Lower lobe of right lung (tissue), 2 donors: ENCODE results near the gene PHLDA3. TPM values are rescaled to one million over a fixed set of nuclear protein-coding genes. Genes with fewer than 3 reads are reported as not detected.
A peak's percentile ranks its signal among the peaks of the same experiment; 100 is the strongest.

ENCODE experiments used
- ATAC-seq, 2 donors: fragments of 200-7000 bp; cut with Tn5 transposase; one replicate each; pipeline ENCODE4 v1.9.1; 2020 to 2022; ENCODE audit warnings: mild to moderate bottlenecking in 2 of 2, moderate library complexity in 2 of 2
- DNase-seq: peaks from one replicate; pipeline ENCODE4 v3.0.0-alpha.2; 2020
- H3K27ac ChIP-seq: fragments of 200-600 bp; one replicate; pipeline ENCODE4 v1.8.0; 2022
- H3K27me3 ChIP-seq: fragments of 200-600 bp; one replicate; pipeline ENCODE4 v1.8.0; 2022; ENCODE audit warnings: low read depth
- H3K36me3 ChIP-seq: fragments of 200-600 bp; one replicate; pipeline ENCODE4 v1.8.0; 2022; ENCODE audit warnings: mild to moderate bottlenecking
- H3K4me1 ChIP-seq: fragments of 200-600 bp; one replicate; pipeline ENCODE4 v1.8.0; 2022
- H3K4me3 ChIP-seq: fragments of 200-600 bp; one replicate; pipeline ENCODE4 v1.8.0; 2022; ENCODE audit warnings: mild to moderate bottlenecking
- H3K9me3 ChIP-seq: fragments of 200-600 bp; one replicate; pipeline ENCODE4 v1.8.0; 2022
- CTCF ChIP-seq: fragments of 200-600 bp; IDR thresholded peaks from one replicate; pipeline ENCODE4 v1.8.0; 2022; ENCODE audit warnings: antibody characterized with exemption, mild to moderate bottlenecking
- intact Hi-C: fragments of 100-400 bp; cut with DNase I; formaldehyde crosslinking; loops from one replicate; pipeline ENCODE4 v1.11.0; 2022
- total RNA-seq: library from RNA; stranded (reverse); fragmentation: NEBNext Ultra II Directional; extraction: Animal tissue kit (Norgen Biotek cat#: 25700); gene quantifications from one replicate; pipeline ENCODE4 v1.2.1, GENCODE V29; 2021
- donor health status: DM: no; HTN: yes; CAD: no; lungs with severe emphysema.

PHLDA3 gene
- total RNA-seq, 1 donor from 2014 or later = 97.1 TPM

GRCh38 chr1:201457508-201457960 is 11.5 kb downstream of the PHLDA3 start:
- no peak for TF ChIP-seq CTCF
- Histone ChIP-seq H3K27ac (peak overlapping the region; percentile 71), H3K36me3 (no peaks in the 10 kb centered on the region), H3K4me1 (peaks cover 53% of the 10 kb centered on the region), H3K9me3 (no peaks in the 10 kb centered on the region), H3K27me3 (no peaks in the 10 kb centered on the region), H3K4me3 (no peak overlapping the region)
- no peak for ATAC-seq
- DNase-seq = no peak
- intact Hi-C loops = no loop called here

GRCh38 chr1:201456499-201457309 is 12.3 kb downstream of the PHLDA3 start:
- no peak overlapping the region for H3K4me3 ChIP-seq
- no peaks in the 10 kb centered on the region for H3K36me3 ChIP-seq
- H3K9me3 ChIP-seq = no peaks in the 10 kb centered on the region
- peak overlapping the region; percentile 71 for H3K27ac ChIP-seq
- intact Hi-C loops = no loop called here
- ATAC-seq (peak; percentile 66 to 78), DNase-seq (peak; percentile 70)
- no peaks in the 10 kb centered on the region for H3K27me3 ChIP-seq
- H3K4me1 ChIP-seq = peaks cover 45% of the 10 kb centered on the region
- no peak for TF ChIP-seq CTCF

GRCh38 chr1:201455098-201455497 is 13.9 kb downstream of the PHLDA3 start:
- ATAC-seq (peak; percentile 78 to 79), DNase-seq (peak; percentile 81)
- H3K27me3 ChIP-seq = no peaks in the 10 kb centered on the region
- no peaks in the 10 kb centered on the region for H3K9me3 ChIP-seq
- no peaks in the 10 kb centered on the region for H3K36me3 ChIP-seq
- H3K4me3 ChIP-seq = no peak overlapping the region
- peak overlapping the region; percentile 71 for H3K27ac ChIP-seq
- intact Hi-C loops = no loop called here
- peaks cover 42% of the 10 kb centered on the region for H3K4me1 ChIP-seq
- no peak for TF ChIP-seq CTCF

GRCh38 chr1:201454608-201455007 is 14.4 kb downstream of the PHLDA3 start:
- Histone ChIP-seq H3K4me1 (peaks cover 44% of the 10 kb centered on the region), H3K36me3 (no peaks in the 10 kb centered on the region), H3K9me3 (no peaks in the 10 kb centered on the region), H3K4me3 (no peak overlapping the region), H3K27me3 (no peaks in the 10 kb centered on the region), H3K27ac (peak overlapping the region; percentile 38)
- intact Hi-C loops = no loop called here
- ATAC-seq (no peak), DNase-seq (no peak)
- TF ChIP-seq CTCF = no peak

- no peak for DNase-seq
- Histone ChIP-seq H3K27me3 (no peaks in the 10 kb centered on the region), H3K4me3 (no peak overlapping the region), H3K27ac (no peak overlapping the region), H3K36me3 (no peaks in the 10 kb centered on the region), H3K4me1 (peaks cover 60% of the 10 kb centered on the region), H3K9me3 (no peaks in the 10 kb centered on the region)
- intact Hi-C loops = no loop called here
- no peak for ATAC-seq
- no peak for TF ChIP-seq CTCF
Observed at GRCh38 chr1:201452866-201453265, 16.1 kb downstream of the PHLDA3 start.
